ENCODE measurements around the gene SNX9. TPM values are rescaled to one million over a fixed set of nuclear protein-coding genes. Genes with fewer than 3 reads are reported as not detected.

SNX9 gene
- total RNA-seq, 6 donors from 2014 or later, result 13.6 to 31.6 (median 19.0) TPM

DNA sequence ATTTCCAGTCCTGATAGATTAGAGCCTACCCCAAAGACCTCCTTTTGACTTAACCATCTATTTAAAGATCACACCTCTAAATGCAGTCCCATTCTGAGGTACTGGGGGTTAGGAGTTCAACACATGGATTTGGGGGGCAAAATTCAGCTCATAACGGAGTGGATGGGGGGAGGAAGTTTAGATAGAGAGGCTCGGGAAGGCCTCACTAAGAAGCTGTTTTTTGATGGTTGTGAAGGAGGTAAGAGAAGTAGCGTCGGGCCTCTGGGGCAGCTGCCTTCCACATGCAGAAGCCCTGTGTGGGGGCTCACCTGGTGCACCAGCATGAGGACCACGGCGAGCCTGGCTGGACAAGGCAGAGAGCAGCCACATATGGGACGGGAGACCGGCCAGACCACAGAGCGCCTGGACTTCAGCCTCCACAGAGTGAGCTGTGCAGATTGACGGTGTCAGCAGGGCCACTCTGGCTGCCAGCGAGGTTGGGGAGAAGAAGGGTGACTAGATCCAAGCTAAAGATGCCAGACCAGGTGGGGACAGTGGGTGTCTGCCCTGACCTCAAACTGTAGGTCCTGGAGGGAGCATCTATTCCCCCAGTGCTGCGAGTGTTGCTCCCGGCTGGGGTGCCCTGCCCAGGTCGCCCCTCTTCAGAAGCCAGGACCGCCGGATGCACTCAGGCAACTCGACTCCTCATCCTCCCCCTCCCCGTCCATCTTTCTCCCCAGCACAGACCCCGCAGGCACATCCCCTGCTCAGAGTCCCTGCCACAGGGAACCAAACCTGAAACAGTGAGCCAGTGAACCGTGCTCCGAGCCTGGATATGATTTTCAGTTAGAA, 153.5 kb downstream of the SNX9 start:
- Histone ChIP-seq H3K9me3 (no peaks in the 10 kb centered on the region), H3K4me1 (peaks cover 0 to 9% (median 6%) of the 10 kb centered on the region in 4 donors), H3K27ac (no peak overlapping the region), H3K36me3 (no peaks in the 10 kb centered on the region), H3K27me3 (peaks cover 0 to 5% (median 0%) of the 10 kb centered on the region in 4 donors), H3K4me3 (no peak overlapping the region)
- TF ChIP-seq, protein P1, sequence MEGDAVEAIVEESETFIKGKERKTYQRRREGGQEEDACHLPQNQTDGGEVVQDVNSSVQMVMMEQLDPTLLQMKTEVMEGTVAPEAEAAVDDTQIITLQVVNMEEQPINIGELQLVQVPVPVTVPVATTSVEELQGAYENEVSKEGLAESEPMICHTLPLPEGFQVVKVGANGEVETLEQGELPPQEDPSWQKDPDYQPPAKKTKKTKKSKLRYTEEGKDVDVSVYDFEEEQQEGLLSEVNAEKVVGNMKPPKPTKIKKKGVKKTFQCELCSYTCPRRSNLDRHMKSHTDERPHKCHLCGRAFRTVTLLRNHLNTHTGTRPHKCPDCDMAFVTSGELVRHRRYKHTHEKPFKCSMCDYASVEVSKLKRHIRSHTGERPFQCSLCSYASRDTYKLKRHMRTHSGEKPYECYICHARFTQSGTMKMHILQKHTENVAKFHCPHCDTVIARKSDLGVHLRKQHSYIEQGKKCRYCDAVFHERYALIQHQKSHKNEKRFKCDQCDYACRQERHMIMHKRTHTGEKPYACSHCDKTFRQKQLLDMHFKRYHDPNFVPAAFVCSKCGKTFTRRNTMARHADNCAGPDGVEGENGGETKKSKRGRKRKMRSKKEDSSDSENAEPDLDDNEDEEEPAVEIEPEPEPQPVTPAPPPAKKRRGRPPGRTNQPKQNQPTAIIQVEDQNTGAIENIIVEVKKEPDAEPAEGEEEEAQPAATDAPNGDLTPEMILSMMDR (IDR thresholded peaks at IDR 0.05), result no peak
- no peak for TF ChIP-seq POLR2A (IDR thresholded peaks at IDR 0.05)
- no peak for TF ChIP-seq EP300 (IDR thresholded peaks at IDR 0.05)
- TF ChIP-seq POLR2AphosphoS5 (IDR thresholded peaks at IDR 0.05), result no peak
- 90 to 94% methylated on average over 21 of the region's 21 CpGs for WGBS, 2 donors
- DNase-seq (peak; percentile 15 to 52), ATAC-seq (ENCODE audit: low FRiP score in 2 of 2) (no peak)

DNA sequence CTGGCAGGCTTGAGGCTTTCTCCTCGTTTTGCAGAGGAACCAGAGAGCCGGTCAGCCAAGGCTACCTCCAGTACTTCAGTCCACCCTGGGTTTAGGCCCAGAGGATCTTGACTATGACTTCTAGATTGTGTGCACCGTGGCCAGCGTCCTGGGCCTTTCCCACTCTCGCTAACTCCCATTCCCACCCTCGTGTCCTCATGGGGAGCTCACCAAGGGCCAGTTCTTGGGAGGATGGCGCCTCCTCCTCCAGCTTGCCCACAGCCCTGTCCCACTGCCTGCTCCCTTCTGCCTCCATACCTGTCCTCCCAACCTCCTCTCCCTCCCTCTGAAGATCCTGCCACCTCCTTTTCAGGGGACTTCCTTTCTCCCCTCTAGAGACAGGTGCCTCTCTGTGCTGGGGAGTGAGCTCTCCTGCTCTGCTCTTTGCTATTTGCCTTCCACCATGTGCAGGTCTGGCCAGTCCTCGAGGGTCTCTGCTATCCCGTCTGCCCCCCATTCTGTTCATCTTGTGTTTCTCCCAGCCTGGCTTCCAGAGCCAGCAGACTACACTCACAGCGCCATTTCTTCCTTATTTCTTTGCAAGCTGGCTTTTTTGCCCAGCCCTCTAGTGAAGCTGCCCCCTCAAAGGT, 154.2 kb downstream of the SNX9 start:
- Histone ChIP-seq H3K4me3 (no peak overlapping the region), H3K36me3 (no peaks in the 10 kb centered on the region), H3K9me3 (no peaks in the 10 kb centered on the region), H3K27ac (no peak overlapping the region), H3K27me3 (peaks cover 0 to 5% (median 0%) of the 10 kb centered on the region in 4 donors), H3K4me1 (peaks cover 0 to 16% (median 7%) of the 10 kb centered on the region in 4 donors)
- WGBS, 2 donors, result 90 to 91% methylated on average over 10 of the region's 10 CpGs
- no peak for DNase-seq
- no peak for ATAC-seq (ENCODE audit: low FRiP score in 2 of 2)
- TF ChIP-seq POLR2AphosphoS5 (IDR thresholded peaks at IDR 0.05) (no peak), POLR2A (IDR thresholded peaks at IDR 0.05) (no peak), EP300 (IDR thresholded peaks at IDR 0.05) (no peak)
- TF ChIP-seq, protein P1 (IDR thresholded peaks at IDR 0.05), result no peak

DNA sequence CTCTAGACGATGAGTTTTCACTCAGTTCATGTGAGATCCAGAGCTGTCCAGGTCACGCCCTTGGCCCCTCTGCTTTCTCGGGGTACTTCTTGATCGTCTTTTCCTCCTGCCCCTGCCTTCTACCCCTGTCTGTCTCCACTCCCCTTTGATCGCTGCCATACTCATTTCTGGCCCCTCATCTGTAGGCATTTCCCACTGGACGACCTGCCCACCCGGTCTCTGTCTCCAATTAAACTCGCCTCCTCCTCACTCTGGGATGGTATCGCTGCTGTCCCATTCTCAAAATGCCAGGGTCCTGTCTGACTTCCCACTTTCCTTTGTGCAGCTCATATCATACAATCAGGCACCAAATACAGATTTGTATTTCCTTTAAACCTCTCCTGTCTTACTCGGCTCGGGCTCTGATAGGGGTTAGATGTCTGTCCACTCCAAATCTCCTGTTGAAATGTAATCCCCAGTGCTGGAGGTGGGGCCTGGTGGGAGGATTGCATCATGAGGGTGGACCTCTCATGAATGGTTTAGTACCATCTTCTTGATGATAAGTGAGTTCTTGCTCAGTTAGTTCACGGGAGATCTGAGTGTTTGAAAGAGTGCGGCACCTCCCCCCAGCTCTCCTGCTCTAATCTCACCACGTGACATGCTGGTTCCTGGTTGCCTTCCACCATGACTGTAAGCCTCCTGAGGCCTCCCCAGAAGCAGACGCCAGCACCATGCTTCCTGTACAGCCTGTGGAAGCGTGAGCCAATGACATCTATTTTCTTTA, 155.2 kb downstream of the SNX9 start:
- no peak for TF ChIP-seq POLR2AphosphoS5 (IDR thresholded peaks at IDR 0.05)
- Histone ChIP-seq H3K4me1 (peaks cover 0 to 24% (median 12%) of the 10 kb centered on the region in 4 donors), H3K36me3 (no peaks in the 10 kb centered on the region), H3K9me3 (no peaks in the 10 kb centered on the region), H3K27ac (no peak overlapping the region), H3K4me3 (no peak overlapping the region), H3K27me3 (peaks cover 0 to 5% (median 0%) of the 10 kb centered on the region in 4 donors)
- DNase-seq (peak in 1 of 2 donors; percentile 8), ATAC-seq (ENCODE audit: low FRiP score in 2 of 2) (no peak)
- 81 to 82% methylated on average over 16 of the region's 16 CpGs for WGBS, 2 donors

DNA sequence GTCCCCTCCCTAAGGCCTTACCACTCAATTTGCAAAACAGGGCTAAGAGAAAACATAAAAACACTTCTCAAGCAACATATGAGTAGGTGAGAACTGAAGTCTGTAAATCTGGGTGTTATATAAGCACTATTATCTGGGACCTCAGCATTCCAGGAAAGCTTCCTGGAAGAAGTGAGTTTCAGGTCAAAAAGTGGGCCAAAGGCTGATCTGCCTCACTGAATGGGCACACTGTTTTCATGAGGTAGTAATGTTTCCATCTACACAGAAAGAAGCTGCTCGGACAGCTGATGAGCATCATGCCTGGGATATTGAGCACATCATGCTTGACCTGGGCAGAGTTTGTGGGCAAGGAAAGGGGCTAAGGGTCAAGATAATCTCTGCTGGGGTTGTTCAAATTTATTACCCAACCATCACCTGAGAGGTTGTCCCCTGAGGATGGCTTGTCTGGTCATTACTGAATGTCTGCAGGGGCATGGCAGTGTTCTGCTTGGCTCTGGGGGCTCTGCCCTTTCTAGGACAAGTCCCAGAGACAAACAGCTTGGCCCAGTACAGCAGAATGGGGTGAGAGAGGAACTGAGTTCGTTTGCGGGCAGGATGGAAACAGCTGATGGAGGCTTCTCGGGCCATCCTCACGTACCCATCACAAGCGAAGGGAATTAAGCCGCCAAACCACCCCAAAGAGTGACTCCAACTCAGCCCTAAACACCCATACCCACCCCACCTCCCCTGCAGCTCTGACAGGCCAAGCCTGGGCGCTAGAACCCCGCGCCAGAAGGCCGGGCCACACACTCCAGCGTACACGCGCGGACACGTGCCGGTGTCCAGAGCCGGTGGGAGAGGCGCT, 157.5 kb downstream of the SNX9 start:
- Histone ChIP-seq H3K27me3 (peaks cover 0 to 5% (median 0%) of the 10 kb centered on the region in 4 donors), H3K36me3 (no peaks in the 10 kb centered on the region), H3K27ac (peak overlapping the region in 2 of 4 donors; percentile 48 to 81), H3K4me3 (peak overlapping the region in 3 of 4 donors; percentile 82 to 94 (median 91)), H3K9me3 (no peaks in the 10 kb centered on the region), H3K4me1 (peaks cover 0 to 24% (median 12%) of the 10 kb centered on the region in 4 donors)
- DNase-seq (peak; percentile 22 to 83), ATAC-seq (ENCODE audit: low FRiP score in 2 of 2) (peak; percentile 7 to 26)
- WGBS, 2 donors, result 40 to 87% methylated on average over 15 to 19 of the region's 19 CpGs
- no peak for TF ChIP-seq POLR2A (IDR thresholded peaks at IDR 0.05)
- TF ChIP-seq EP300 (IDR thresholded peaks at IDR 0.05), result no peak
- TF ChIP-seq, protein P1 (IDR thresholded peaks at IDR 0.05), result no peak
- TF ChIP-seq POLR2AphosphoS5 (IDR thresholded peaks at IDR 0.05), result no peak

All from upper lobe of left lung (tissue), 6 donors.